GM23338 (cell line): Measurements from ENCODE around the gene FRMD1.

Experiments
- CREB1 ChIP-seq: fragments of 250-450 bp; sonication (Bioruptor Pico); IDR thresholded peaks from 2 replicates; pipeline ENCODE4 v1.5.0; 2020; ENCODE audit warnings: low read depth, mild to moderate bottlenecking, moderate library complexity
- EZH2 ChIP-seq: fragments of 200-600 bp; sonication (generic); IDR thresholded peaks from one replicate; pipeline ENCODE4 v1.8.0; 2017; ENCODE audit warnings: antibody characterized with exemption, mild to moderate bottlenecking, low read depth; ENCODE audit not compliant: unreplicated experiment
- EZH2phosphoT487 ChIP-seq: fragments of 200-600 bp; sonication (generic); IDR thresholded peaks from one replicate; pipeline ENCODE4 v1.8.1; 2018; ENCODE audit warnings: antibody characterized with exemption; ENCODE audit not compliant: unreplicated experiment
- NANOG ChIP-seq: IDR thresholded peaks from 2 replicates; pipeline ENCODE4 v1.6.1; 2016; ENCODE audit warnings: antibody characterized with exemption, borderline replicate concordance
- POLR2AphosphoS5 ChIP-seq: IDR thresholded peaks from 2 replicates; pipeline ENCODE4 v1.6.1; 2016; ENCODE audit warnings: antibody characterized with exemption, low read depth
- TF ChIP-seq, protein P1 (sequence below), 2 experiments: fragments of 200-600 bp in 1 of 2; sonication (generic) in 1 of 2; conservative IDR thresholded peaks; 2 replicates each; pipeline versions ENCODE4 v1.5.1 to v1.6.1; 2016 to 2017; ENCODE audit warnings: antibody characterized with exemption in 2 of 2, low read depth in 2 of 2, mild to moderate bottlenecking in 2 of 2, moderate library complexity in 1 of 2
- TF ChIP-seq, protein P2 (sequence below): IDR thresholded peaks from one replicate; pipeline ENCODE4 v1.6.1; 2018; ENCODE audit warnings: antibody characterized with exemption; ENCODE audit not compliant: unreplicated experiment
- TF ChIP-seq, protein P3 (sequence below): IDR thresholded peaks from 2 replicates; pipeline ENCODE4 v1.6.1; 2016; ENCODE audit warnings: antibody characterized with exemption

DNA sequence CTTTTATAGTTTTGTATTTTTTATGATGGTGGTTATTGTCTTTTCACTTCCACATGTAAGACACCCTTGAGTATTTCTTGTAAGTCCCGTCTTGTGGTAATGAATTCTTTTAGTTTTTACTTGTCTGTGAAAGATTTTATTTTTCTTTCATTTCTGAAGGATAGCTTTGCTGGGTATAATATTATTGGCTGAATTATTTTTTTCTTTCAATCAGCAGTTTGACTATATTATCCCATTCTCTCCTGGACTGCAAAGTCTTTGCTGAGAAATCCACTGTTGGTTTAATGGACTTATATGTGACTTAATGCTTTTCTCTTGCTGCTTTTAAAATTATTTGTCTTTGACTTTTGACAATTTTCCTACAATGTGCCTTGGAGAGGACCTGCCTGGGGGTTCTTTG, 67.7 kb downstream of the FRMD1 start:
- TF ChIP-seq, protein P1, sequence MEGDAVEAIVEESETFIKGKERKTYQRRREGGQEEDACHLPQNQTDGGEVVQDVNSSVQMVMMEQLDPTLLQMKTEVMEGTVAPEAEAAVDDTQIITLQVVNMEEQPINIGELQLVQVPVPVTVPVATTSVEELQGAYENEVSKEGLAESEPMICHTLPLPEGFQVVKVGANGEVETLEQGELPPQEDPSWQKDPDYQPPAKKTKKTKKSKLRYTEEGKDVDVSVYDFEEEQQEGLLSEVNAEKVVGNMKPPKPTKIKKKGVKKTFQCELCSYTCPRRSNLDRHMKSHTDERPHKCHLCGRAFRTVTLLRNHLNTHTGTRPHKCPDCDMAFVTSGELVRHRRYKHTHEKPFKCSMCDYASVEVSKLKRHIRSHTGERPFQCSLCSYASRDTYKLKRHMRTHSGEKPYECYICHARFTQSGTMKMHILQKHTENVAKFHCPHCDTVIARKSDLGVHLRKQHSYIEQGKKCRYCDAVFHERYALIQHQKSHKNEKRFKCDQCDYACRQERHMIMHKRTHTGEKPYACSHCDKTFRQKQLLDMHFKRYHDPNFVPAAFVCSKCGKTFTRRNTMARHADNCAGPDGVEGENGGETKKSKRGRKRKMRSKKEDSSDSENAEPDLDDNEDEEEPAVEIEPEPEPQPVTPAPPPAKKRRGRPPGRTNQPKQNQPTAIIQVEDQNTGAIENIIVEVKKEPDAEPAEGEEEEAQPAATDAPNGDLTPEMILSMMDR (conservative IDR thresholded peaks at IDR 0.05; ENCODE audit: low read depth in 2 of 2): no peak
- TF ChIP-seq EZH2phosphoT487 (no peak), POLR2AphosphoS5 (no peak), EZH2 (no peak), NANOG (no peak), CREB1 (CRISPR knock-in tag) (no peak)
- TF ChIP-seq, protein P2, sequence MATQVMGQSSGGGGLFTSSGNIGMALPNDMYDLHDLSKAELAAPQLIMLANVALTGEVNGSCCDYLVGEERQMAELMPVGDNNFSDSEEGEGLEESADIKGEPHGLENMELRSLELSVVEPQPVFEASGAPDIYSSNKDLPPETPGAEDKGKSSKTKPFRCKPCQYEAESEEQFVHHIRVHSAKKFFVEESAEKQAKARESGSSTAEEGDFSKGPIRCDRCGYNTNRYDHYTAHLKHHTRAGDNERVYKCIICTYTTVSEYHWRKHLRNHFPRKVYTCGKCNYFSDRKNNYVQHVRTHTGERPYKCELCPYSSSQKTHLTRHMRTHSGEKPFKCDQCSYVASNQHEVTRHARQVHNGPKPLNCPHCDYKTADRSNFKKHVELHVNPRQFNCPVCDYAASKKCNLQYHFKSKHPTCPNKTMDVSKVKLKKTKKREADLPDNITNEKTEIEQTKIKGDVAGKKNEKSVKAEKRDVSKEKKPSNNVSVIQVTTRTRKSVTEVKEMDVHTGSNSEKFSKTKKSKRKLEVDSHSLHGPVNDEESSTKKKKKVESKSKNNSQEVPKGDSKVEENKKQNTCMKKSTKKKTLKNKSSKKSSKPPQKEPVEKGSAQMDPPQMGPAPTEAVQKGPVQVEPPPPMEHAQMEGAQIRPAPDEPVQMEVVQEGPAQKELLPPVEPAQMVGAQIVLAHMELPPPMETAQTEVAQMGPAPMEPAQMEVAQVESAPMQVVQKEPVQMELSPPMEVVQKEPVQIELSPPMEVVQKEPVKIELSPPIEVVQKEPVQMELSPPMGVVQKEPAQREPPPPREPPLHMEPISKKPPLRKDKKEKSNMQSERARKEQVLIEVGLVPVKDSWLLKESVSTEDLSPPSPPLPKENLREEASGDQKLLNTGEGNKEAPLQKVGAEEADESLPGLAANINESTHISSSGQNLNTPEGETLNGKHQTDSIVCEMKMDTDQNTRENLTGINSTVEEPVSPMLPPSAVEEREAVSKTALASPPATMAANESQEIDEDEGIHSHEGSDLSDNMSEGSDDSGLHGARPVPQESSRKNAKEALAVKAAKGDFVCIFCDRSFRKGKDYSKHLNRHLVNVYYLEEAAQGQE: no peak
- TF ChIP-seq, protein P3, sequence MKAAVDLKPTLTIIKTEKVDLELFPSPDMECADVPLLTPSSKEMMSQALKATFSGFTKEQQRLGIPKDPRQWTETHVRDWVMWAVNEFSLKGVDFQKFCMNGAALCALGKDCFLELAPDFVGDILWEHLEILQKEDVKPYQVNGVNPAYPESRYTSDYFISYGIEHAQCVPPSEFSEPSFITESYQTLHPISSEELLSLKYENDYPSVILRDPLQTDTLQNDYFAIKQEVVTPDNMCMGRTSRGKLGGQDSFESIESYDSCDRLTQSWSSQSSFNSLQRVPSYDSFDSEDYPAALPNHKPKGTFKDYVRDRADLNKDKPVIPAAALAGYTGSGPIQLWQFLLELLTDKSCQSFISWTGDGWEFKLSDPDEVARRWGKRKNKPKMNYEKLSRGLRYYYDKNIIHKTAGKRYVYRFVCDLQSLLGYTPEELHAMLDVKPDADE: no peak
